Adrenal gland (tissue), 5 donors: Measurements from ENCODE around the gene NLGN2.

Experiments
- POLR2A ChIP-seq, 2 donors: fragments of 450-650 bp; IDR thresholded peaks; one replicate each; pipeline ENCODE4 v1.6.1; 2017; ENCODE audit warnings: antibody characterized with exemption in 2 of 2, mild to moderate bottlenecking in 2 of 2, moderate library complexity in 1 of 2
- TF ChIP-seq, protein P1 (sequence below), 6 experiments: fragments of 450-650 bp in 4 of 6; fragments of 200-600 bp in 2 of 6; sonication (generic) in 1 of 6; IDR thresholded peaks; 1 replicate in 5 of 6; 2 replicates in 1 of 6; pipeline versions ENCODE4 v1.5.1 to v1.8.0; 2016 to 2021; ENCODE audit warnings: antibody characterized with exemption in 6 of 6, mild to moderate bottlenecking in 2 of 6, moderate library complexity in 1 of 6
- donor health status: DM: no; HTN: no; CAD: no.

DNA sequence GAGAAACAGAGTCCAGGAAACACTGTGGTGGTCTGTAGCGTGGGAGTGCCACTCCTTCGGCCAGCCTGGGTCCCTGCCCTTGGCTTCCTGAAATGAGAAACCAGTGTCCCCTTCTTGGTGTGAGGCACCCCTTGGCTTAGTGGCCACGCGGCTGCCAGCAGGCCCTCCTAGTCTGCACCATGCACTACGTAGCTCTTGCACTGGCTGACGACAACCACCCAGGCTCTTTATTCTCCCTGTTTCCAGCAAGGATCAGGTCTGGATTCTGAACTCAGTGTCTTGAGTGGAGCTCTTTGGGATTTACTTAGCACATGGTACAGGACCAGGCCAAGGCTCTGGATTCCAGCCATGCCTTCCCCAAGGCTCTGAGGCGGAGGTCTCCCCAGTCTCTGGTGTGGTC lies 19.9 kb downstream of the NLGN2 start:
- no peak for TF ChIP-seq POLR2A (IDR thresholded peaks at IDR 0.05)
- TF ChIP-seq, protein P1, sequence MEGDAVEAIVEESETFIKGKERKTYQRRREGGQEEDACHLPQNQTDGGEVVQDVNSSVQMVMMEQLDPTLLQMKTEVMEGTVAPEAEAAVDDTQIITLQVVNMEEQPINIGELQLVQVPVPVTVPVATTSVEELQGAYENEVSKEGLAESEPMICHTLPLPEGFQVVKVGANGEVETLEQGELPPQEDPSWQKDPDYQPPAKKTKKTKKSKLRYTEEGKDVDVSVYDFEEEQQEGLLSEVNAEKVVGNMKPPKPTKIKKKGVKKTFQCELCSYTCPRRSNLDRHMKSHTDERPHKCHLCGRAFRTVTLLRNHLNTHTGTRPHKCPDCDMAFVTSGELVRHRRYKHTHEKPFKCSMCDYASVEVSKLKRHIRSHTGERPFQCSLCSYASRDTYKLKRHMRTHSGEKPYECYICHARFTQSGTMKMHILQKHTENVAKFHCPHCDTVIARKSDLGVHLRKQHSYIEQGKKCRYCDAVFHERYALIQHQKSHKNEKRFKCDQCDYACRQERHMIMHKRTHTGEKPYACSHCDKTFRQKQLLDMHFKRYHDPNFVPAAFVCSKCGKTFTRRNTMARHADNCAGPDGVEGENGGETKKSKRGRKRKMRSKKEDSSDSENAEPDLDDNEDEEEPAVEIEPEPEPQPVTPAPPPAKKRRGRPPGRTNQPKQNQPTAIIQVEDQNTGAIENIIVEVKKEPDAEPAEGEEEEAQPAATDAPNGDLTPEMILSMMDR (IDR thresholded peaks at IDR 0.05), result no peak
